ENCODE data around the gene PAX2.

PAX2 gene

GRCh38 chr10:100723770-100724530, 21.4 kb upstream of the PAX2 start:
- H3K4me3 ChIP-seq (ENCODE audit: low read depth, low read length): no peak overlapping the region

GRCh38 chr10:100724531-100725027, 20.8 kb upstream of the PAX2 start:
- no peak overlapping the region for H3K4me3 ChIP-seq (ENCODE audit: low read depth, low read length)

GRCh38 chr10:100725071-100725471, 20.3 kb upstream of the PAX2 start:
- H3K4me3 ChIP-seq (ENCODE audit: low read depth, low read length): no peak overlapping the region

- H3K4me3 ChIP-seq (ENCODE audit: low read depth, low read length): no peak overlapping the region
Observed at GRCh38 chr10:100725869-100726426, 19.4 kb upstream of the PAX2 start.

GRCh38 chr10:100727808-100728207, 17.6 kb upstream of the PAX2 start:
- no peak overlapping the region for H3K4me3 ChIP-seq (ENCODE audit: low read depth, low read length)

GRCh38 chr10:100728928-100729861, 16.2 kb upstream of the PAX2 start:
- H3K4me3 ChIP-seq (ENCODE audit: low read depth, low read length): no peak overlapping the region

GRCh38 chr10:100729862-100730724, 15.3 kb upstream of the PAX2 start:
- no peak overlapping the region for H3K4me3 ChIP-seq (ENCODE audit: low read depth, low read length)

- H3K4me3 ChIP-seq (ENCODE audit: low read depth, low read length): no peak overlapping the region
Observed at GRCh38 chr10:100730725-100731406, 14.5 kb upstream of the PAX2 start.

GRCh38 chr10:100731407-100732240, 13.8 kb upstream of the PAX2 start:
- H3K4me3 ChIP-seq (ENCODE audit: low read depth, low read length): no peak overlapping the region

- no peak overlapping the region for H3K4me3 ChIP-seq (ENCODE audit: low read depth, low read length)
Observed at GRCh38 chr10:100732241-100732596, 13.2 kb upstream of the PAX2 start.

- H3K4me3 ChIP-seq (ENCODE audit: low read depth, low read length): no peak overlapping the region
Observed at GRCh38 chr10:100733329-100733728, 12.1 kb upstream of the PAX2 start.

GRCh38 chr10:100734295-100735086, 10.9 kb upstream of the PAX2 start:
- no peak overlapping the region for H3K4me3 ChIP-seq (ENCODE audit: low read depth, low read length)

GRCh38 chr10:100735087-100735336, 10.4 kb upstream of the PAX2 start:
- no peak overlapping the region for H3K4me3 ChIP-seq (ENCODE audit: low read depth, low read length)

- no peak overlapping the region for H3K4me3 ChIP-seq (ENCODE audit: low read depth, low read length)
Observed at GRCh38 chr10:100735337-100736143, 9.8 kb upstream of the PAX2 start.

GRCh38 chr10:100736144-100736808, 9.1 kb upstream of the PAX2 start:
- no peak overlapping the region for H3K4me3 ChIP-seq (ENCODE audit: low read depth, low read length)

GRCh38 chr10:100736809-100737354, 8.5 kb upstream of the PAX2 start:
- H3K4me3 ChIP-seq (ENCODE audit: low read depth, low read length): no peak overlapping the region

Measured in iPS-11a (cell line).